Measurements from ENCODE around the gene DBNL. TPM values are rescaled to one million over a fixed set of nuclear protein-coding genes. Genes with fewer than 3 reads are reported as not detected.
A peak's percentile ranks its signal among the peaks of the same experiment; 100 is the strongest.

DBNL gene
- total and polyA plus RNA-seq, 2 donors (not counting 1 experiment from before 2014, with no cell fraction given), result 335 to 386 TPM

GRCh38 chr7:44093102-44093641 is 48.7 kb downstream of the DBNL start:
- peaks cover 19 to 46% of the 10 kb centered on the region in 2 donors for H3K4me1 ChIP-seq (ENCODE audit: control insufficient read depth in 2 of 2, insufficient read depth in 2 of 2, low read length in 2 of 2)
- Mint-ChIP-seq H3K9me3 (ENCODE audit: insufficient read depth) (no peaks in the 10 kb centered on the region), H3K27ac (peak overlapping the region; percentile 74), H3K4me3 (no peak overlapping the region), H3K4me1 (peaks cover 50% of the 10 kb centered on the region), H3K27me3 (no peaks in the 10 kb centered on the region)
- no peaks in the 10 kb centered on the region for H3K9me3 ChIP-seq (ENCODE audit: control extremely low read depth in 1 of 3, control insufficient read depth in 2 of 3, insufficient read depth in 1 of 3, low read length in 2 of 3)
- H3K27me3 ChIP-seq (replicated peaks in 1 of 4; ENCODE audit: control extremely low read depth in 1 of 4, control insufficient read depth in 3 of 4, insufficient read depth in 4 of 4, low read length in 3 of 4), result no peaks in the 10 kb centered on the region
- WGBS (ENCODE audit: insufficient coverage), result 82% methylated on average over 6 of the region's 6 CpGs
- no peaks in the 10 kb centered on the region for H3K79me2 ChIP-seq (ENCODE audit: control insufficient read depth, insufficient read depth, low read length)
- H3K4me3 ChIP-seq (ENCODE audit: control extremely low read depth in 1 of 5, extremely low read depth in 1 of 5, insufficient read depth in 1 of 5, low read depth in 2 of 5, low read length in 4 of 5), result no peak overlapping the region
- no peak overlapping the region for H2AFZ ChIP-seq (ENCODE audit: insufficient read depth, low read depth, low read length, poor library complexity, severe bottlenecking)
- no peaks in the 10 kb centered on the region for H3K36me3 ChIP-seq (replicated peaks in 1 of 2; ENCODE audit: control extremely low read depth in 1 of 2, control insufficient read depth in 1 of 2, extremely low read depth in 1 of 2, insufficient read depth in 2 of 2, low read length in 1 of 2)
- H3K27ac ChIP-seq (ENCODE audit: low read length in 2 of 2), result no peak overlapping the region
- TF ChIP-seq CTCF (IDR thresholded peaks at IDR 0.05) (no peak), EZH2 (IDR thresholded peaks at IDR 0.05; ENCODE audit: borderline replicate concordance, insufficient read depth, low read depth, low read length, poor library complexity, severe bottlenecking) (no peak)
- ChIA-PET CTCF (no interaction called here), POLR2A (no interaction called here)
- no peaks in the 10 kb centered on the region for H4K20me1 ChIP-seq (ENCODE audit: control insufficient read depth, insufficient read depth, low read length, poor library complexity, severe bottlenecking)
- ATAC-seq (ENCODE audit: low read depth), result no peak
- DNase-seq, result no peak
- intact Hi-C loops (cut with micrococcal nuclease), result no loop called here
- H3K4me2 ChIP-seq (replicated peaks; ENCODE audit: low read depth, low read length, poor library complexity, severe bottlenecking), result no peak overlapping the region
- no peak overlapping the region for H3K9ac ChIP-seq (ENCODE audit: low read length)

- CTCF ChIA-PET, result no interaction called here
- no peak overlapping the region for H3K4me2 ChIP-seq (replicated peaks; ENCODE audit: low read depth, low read length, poor library complexity, severe bottlenecking)
- no peak for ATAC-seq (ENCODE audit: low read depth)
These were observed 49.9 kb downstream of the DBNL start for GRCh38 chr7:44094365-44094764.

More at GRCh38 chr7:44094365-44094764, 49.9 kb downstream of the DBNL start:
- H3K4me1 ChIP-seq (ENCODE audit: control insufficient read depth in 2 of 2, insufficient read depth in 2 of 2, low read length in 2 of 2), result peaks cover 19 to 54% of the 10 kb centered on the region in 2 donors
- POLR2A ChIA-PET, result no interaction called here
- intact Hi-C loops (cut with micrococcal nuclease), result no loop called here
- no peaks in the 10 kb centered on the region for H3K79me2 ChIP-seq (ENCODE audit: control insufficient read depth, insufficient read depth, low read length)
- no peaks in the 10 kb centered on the region for H3K27me3 Mint-ChIP-seq
- H3K9me3 Mint-ChIP-seq (ENCODE audit: insufficient read depth), result no peaks in the 10 kb centered on the region
- H3K36me3 ChIP-seq (replicated peaks in 1 of 2; ENCODE audit: control extremely low read depth in 1 of 2, control insufficient read depth in 1 of 2, extremely low read depth in 1 of 2, insufficient read depth in 2 of 2, low read length in 1 of 2), result no peaks in the 10 kb centered on the region
- no CpG with 5 or more reads among the region's 2 CpGs for WGBS (ENCODE audit: insufficient coverage)
- H3K27me3 ChIP-seq (replicated peaks in 1 of 4; ENCODE audit: control extremely low read depth in 1 of 4, control insufficient read depth in 3 of 4, insufficient read depth in 4 of 4, low read length in 3 of 4), result no peaks in the 10 kb centered on the region
- no peak overlapping the region for H3K4me3 ChIP-seq (ENCODE audit: control extremely low read depth in 1 of 5, extremely low read depth in 1 of 5, insufficient read depth in 1 of 5, low read depth in 2 of 5, low read length in 4 of 5)
- no peak overlapping the region for H3K9ac ChIP-seq (ENCODE audit: low read length)
- H3K27ac Mint-ChIP-seq, result peak overlapping the region; percentile 26
- no peak overlapping the region for H2AFZ ChIP-seq (ENCODE audit: insufficient read depth, low read depth, low read length, poor library complexity, severe bottlenecking)
- TF ChIP-seq EZH2 (IDR thresholded peaks at IDR 0.05; ENCODE audit: borderline replicate concordance, insufficient read depth, low read depth, low read length, poor library complexity, severe bottlenecking) (no peak), CTCF (IDR thresholded peaks at IDR 0.05) (no peak)
- no peak overlapping the region for H3K4me3 Mint-ChIP-seq
- no peak for DNase-seq
- no peak overlapping the region for H3K27ac ChIP-seq (ENCODE audit: low read length in 2 of 2)
- no peaks in the 10 kb centered on the region for H4K20me1 ChIP-seq (ENCODE audit: control insufficient read depth, insufficient read depth, low read length, poor library complexity, severe bottlenecking)
- H3K9me3 ChIP-seq (ENCODE audit: control extremely low read depth in 1 of 3, control insufficient read depth in 2 of 3, insufficient read depth in 1 of 3, low read length in 2 of 3), result no peaks in the 10 kb centered on the region
- peaks cover 52% of the 10 kb centered on the region for H3K4me1 Mint-ChIP-seq
